HepG2 (cell line): Measurements from ENCODE around the gene INAFM1. TPM values are rescaled to one million over a fixed set of nuclear protein-coding genes. Genes with fewer than 3 reads are reported as not detected.

ENCODE experiments used
- ARNT ChIP-seq: fragments of 450-650 bp; IDR thresholded peaks from 2 replicates; pipeline ENCODE4 v1.6.1; 2017
- CEBPB ChIP-seq: IDR thresholded peaks from 2 replicates; pipeline ENCODE4 v1.6.1; 2011; ENCODE audit warnings: low read depth, low read length, improper control_type of control experiment, borderline replicate concordance
- GATA4 ChIP-seq: sonication (generic); IDR thresholded peaks from 2 replicates; pipeline ENCODE4 v1.6.1; 2016; ENCODE audit warnings: antibody characterized with exemption, low read depth, borderline replicate concordance
- HNRNPL ChIP-seq: fragments of 200-400 bp; formaldehyde crosslinking; IDR thresholded peaks from 2 replicates; pipeline ENCODE4 v1.6.1; 2017; ENCODE audit warnings: mild to moderate bottlenecking, low read depth, low read length
- MEIS2 ChIP-seq: sonication (generic); formaldehyde crosslinking; IDR thresholded peaks from 2 replicates; pipeline ENCODE4 v1.9.0; 2021; ENCODE audit warnings: mild to moderate bottlenecking, missing genetic modification reagents
- NR3C1 ChIP-seq: sonication (generic); formaldehyde crosslinking; IDR thresholded peaks from 2 replicates; pipeline ENCODE4 v1.4.0; 2020; ENCODE audit warnings: missing genetic modification reagents
- SUZ12 ChIP-seq: fragments of 150-350 bp; IDR thresholded peaks from 2 replicates; pipeline ENCODE4 v1.6.1; 2014; ENCODE audit warnings: low read depth, low read length
- THAP11 ChIP-seq: IDR thresholded peaks from 2 replicates; pipeline ENCODE4 v1.6.1; 2016; ENCODE audit warnings: missing biosample characterization, missing genetic modification reagents
- XBP1 ChIP-seq: sonication (generic); formaldehyde crosslinking; IDR thresholded peaks from 2 replicates; pipeline ENCODE4 v1.5.0; 2020; ENCODE audit warnings: missing genetic modification reagents
- ZNF550 ChIP-seq: sonication (generic); formaldehyde crosslinking; IDR thresholded peaks from 2 replicates; pipeline ENCODE4 v1.4.0; 2020; ENCODE audit warnings: mild to moderate bottlenecking, missing genetic modification reagents, borderline replicate concordance
- ZNF746 ChIP-seq: sonication (generic); formaldehyde crosslinking; IDR thresholded peaks from 2 replicates; pipeline ENCODE4 v1.8.0; 2022; ENCODE audit warnings: mild to moderate bottlenecking, missing genetic modification reagents
- ZNF780A ChIP-seq: sonication (generic); formaldehyde crosslinking; IDR thresholded peaks from 2 replicates; pipeline ENCODE4 v1.8.0; 2022; ENCODE audit warnings: mild to moderate bottlenecking, missing genetic modification reagents, moderate library complexity
- polyA plus RNA-seq, 8 experiments: library from polyadenylated mRNA; depleted of rRNA in 3 of 8; stranded (reverse) in 7 of 8; unstranded in 1 of 8; fragments of >200 nt; fragmentation: Illumina TruSeq in 4 of 8; extraction: Trizol in 4 of 8; gene quantifications; 2 replicates each; pipeline versions ENCODE4 v1.2.1 to v1.2.3, GENCODE V29; 2011 to 2016; ENCODE audit warnings: low read depth in 4 of 8, missing spikeins in 1 of 8, mixed read lengths in 1 of 8; ENCODE audit not compliant: insufficient read depth in 1 of 8
- total RNA-seq, 5 experiments: library from RNA; depleted of rRNA; stranded (reverse); fragments of >200 nt; fragmentation: Illumina TruSeq; extraction: Trizol; gene quantifications; 2 replicates each; pipeline ENCODE4 v1.2.3, GENCODE V29; 2016; ENCODE audit warnings: low read depth in 1 of 5
- TF ChIP-seq, protein P1 (sequence below), 2 experiments: fragments of 450-650 bp in 1 of 2; sonication (generic) in 1 of 2; formaldehyde crosslinking in 1 of 2; IDR thresholded peaks; 2 replicates each; pipeline versions ENCODE4 v1.6.1 to v1.8.0; 2016 to 2022; ENCODE audit warnings: antibody characterized with exemption in 1 of 2, mild to moderate bottlenecking in 1 of 2, missing genetic modification reagents in 1 of 2
- TF ChIP-seq, protein P2 (sequence below): IDR thresholded peaks from 2 replicates; pipeline ENCODE4 v1.6.1; 2016; ENCODE audit warnings: mild to moderate bottlenecking
- TF ChIP-seq, protein P3 (sequence below): sonication (generic); formaldehyde crosslinking; IDR thresholded peaks from 2 replicates; pipeline ENCODE4 v1.5.0; 2020; ENCODE audit warnings: missing genetic modification reagents
- TF ChIP-seq, protein P4 (sequence below): sonication (generic); formaldehyde crosslinking; IDR thresholded peaks from 2 replicates; pipeline ENCODE4 v1.8.0; 2022; ENCODE audit warnings: missing genetic modification reagents, mild to moderate bottlenecking, borderline replicate concordance
- TF ChIP-seq, protein P5 (sequence below): IDR thresholded peaks from 2 replicates; pipeline ENCODE4 v1.6.1; 2012; ENCODE audit warnings: inconsistent platforms

Gene INAFM1
- total and polyA plus RNA-seq, 2 of the 13 experiments (the other 11 are each of a cell fraction or from before 2014, with no cell fraction given), result 0.88 to 1.9 TPM

DNA sequence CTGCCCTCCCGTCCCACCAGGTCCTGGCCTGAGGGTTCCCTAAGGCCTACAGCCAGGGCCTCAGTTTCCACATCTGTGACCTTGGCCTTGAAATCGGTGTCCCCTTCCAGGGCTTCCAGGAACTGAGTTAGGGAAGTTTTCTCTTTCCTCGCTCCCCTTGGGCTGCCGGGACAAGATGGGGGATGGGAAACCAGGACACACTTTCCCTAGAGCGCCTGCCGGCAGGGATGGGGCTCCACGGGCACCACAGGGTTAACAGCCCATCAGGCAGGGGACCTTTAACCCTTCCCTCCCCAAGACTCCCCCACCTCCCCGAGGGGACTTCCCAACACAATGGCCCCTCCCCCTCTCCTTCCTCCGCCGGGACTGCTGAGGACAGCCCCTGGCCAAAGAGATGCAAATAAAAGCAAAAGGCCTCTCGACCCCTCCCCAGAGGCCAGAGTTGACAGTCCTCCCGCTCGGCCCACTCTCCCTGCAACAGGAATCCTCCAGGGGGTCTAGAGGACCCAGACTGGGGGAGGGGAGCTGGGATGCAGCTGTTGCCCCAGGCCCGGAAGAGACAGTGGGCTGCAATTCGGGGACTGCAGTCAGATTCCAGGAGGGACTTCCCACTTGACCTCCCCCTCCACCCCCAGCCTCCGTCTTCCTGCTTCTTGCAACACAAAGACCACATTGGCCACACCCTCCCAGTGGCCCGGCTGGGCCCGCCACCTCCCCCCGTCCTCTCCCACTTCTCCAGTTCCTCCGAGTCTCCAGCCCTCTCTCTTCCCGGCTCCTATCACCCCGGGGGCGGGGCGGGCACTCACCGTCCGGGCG, 47.1 kb upstream of the INAFM1 start (continued):
- TF ChIP-seq, protein P1, sequence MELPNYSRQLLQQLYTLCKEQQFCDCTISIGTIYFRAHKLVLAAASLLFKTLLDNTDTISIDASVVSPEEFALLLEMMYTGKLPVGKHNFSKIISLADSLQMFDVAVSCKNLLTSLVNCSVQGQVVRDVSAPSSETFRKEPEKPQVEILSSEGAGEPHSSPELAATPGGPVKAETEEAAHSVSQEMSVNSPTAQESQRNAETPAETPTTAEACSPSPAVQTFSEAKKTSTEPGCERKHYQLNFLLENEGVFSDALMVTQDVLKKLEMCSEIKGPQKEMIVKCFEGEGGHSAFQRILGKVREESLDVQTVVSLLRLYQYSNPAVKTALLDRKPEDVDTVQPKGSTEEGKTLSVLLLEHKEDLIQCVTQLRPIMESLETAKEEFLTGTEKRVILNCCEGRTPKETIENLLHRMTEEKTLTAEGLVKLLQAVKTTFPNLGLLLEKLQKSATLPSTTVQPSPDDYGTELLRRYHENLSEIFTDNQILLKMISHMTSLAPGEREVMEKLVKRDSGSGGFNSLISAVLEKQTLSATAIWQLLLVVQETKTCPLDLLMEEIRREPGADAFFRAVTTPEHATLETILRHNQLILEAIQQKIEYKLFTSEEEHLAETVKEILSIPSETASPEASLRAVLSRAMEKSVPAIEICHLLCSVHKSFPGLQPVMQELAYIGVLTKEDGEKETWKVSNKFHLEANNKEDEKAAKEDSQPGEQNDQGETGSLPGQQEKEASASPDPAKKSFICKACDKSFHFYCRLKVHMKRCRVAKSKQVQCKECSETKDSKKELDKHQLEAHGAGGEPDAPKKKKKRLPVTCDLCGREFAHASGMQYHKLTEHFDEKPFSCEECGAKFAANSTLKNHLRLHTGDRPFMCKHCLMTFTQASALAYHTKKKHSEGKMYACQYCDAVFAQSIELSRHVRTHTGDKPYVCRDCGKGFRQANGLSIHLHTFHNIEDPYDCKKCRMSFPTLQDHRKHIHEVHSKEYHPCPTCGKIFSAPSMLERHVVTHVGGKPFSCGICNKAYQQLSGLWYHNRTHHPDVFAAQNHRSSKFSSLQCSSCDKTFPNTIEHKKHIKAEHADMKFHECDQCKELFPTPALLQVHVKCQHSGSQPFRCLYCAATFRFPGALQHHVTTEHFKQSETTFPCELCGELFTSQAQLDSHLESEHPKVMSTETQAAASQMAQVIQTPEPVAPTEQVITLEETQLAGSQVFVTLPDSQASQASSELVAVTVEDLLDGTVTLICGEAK (IDR thresholded peaks at IDR 0.05), result no peak
- TF ChIP-seq, protein P1 (CRISPR knock-in tag; IDR thresholded peaks at IDR 0.05), result no peak
- TF ChIP-seq GATA4 (0 out of 2 replicates have a peak, but pooled peaks have one; percentile 14), XBP1 (no peak), ZNF746 (no peak; the same call in 1 of the 2 replicates), ARNT (no peak), MEIS2 (no peak), SUZ12 (no peak), CEBPB (peak; percentile 74; the same call in 1 of the 2 replicates), ZNF550 (CRISPR knock-in tag) (no peak), NR3C1 (CRISPR knock-in tag) (no peak), HNRNPL (no peak), THAP11 (CRISPR knock-in tag) (peak; percentile 51), ZNF780A (CRISPR knock-in tag) (no peak)
- TF ChIP-seq, protein P2, sequence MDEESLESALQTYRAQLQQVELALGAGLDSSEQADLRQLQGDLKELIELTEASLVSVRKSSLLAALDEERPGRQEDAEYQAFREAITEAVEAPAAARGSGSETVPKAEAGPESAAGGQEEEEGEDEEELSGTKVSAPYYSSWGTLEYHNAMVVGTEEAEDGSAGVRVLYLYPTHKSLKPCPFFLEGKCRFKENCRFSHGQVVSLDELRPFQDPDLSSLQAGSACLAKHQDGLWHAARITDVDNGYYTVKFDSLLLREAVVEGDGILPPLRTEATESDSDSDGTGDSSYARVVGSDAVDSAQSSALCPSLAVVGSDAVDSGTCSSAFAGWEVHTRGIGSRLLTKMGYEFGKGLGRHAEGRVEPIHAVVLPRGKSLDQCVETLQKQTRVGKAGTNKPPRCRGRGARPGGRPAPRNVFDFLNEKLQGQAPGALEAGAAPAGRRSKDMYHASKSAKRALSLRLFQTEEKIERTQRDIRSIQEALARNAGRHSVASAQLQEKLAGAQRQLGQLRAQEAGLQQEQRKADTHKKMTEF, result peak; percentile 56; the same call in 1 of the 2 replicates
- TF ChIP-seq, protein P3, sequence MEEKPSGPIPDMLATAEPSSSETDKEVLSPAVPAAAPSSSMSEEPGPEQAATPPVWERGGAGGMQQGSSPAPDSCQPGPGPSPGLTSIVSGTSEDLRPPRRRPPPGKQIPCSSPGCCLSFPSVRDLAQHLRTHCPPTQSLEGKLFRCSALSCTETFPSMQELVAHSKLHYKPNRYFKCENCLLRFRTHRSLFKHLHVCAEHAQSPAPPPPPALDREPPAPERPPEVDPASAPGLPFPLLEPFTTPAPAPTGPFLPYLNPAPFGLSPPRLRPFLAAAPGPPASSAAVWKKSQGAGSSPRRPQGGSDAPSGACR (CRISPR knock-in tag), result no peak
- TF ChIP-seq, protein P4, sequence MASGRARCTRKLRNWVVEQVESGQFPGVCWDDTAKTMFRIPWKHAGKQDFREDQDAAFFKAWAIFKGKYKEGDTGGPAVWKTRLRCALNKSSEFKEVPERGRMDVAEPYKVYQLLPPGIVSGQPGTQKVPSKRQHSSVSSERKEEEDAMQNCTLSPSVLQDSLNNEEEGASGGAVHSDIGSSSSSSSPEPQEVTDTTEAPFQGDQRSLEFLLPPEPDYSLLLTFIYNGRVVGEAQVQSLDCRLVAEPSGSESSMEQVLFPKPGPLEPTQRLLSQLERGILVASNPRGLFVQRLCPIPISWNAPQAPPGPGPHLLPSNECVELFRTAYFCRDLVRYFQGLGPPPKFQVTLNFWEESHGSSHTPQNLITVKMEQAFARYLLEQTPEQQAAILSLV (CRISPR knock-in tag), result no peak
- TF ChIP-seq, protein P5, sequence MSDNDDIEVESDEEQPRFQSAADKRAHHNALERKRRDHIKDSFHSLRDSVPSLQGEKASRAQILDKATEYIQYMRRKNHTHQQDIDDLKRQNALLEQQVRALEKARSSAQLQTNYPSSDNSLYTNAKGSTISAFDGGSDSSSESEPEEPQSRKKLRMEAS, result peak; percentile 30
